Stimulated activated naive CD4-positive, alpha-beta T cell (primary cell): ENCODE data around the gene AHCYL1.
"Not testable (repeated sequence)": the region's sequence is repeated elsewhere in the genome, so short reads cannot be mapped to it uniquely, and the experiment has no call there.

Source experiments
- DNase-seq, 6 experiments: peaks; one replicate each; lab custom pipeline; 2025; lab: John Stamatoyannopoulos, UW

The AHCYL1 gene

DNA sequence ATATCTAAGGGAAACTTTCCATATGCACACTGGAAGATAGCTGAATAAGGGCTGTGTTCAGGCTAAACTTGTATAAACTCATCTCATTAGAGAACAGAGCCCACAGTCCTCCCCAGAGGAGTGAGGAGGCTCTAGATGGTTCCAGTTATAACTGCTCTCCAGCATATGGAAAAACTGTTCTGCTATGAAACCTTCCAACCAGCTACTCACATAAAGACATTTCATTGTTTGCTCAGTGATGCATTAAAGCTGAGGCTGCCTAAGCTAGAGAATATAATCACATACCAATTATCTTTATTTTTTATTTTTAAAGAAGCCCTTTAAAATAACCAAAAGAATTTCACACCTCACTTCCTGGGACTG lies 13.3 kb downstream of the AHCYL1 start:
- DNase-seq: no peak

GRCh38 chr1:110002695-110003094 lies 18.1 kb downstream of the AHCYL1 start:
- DNase-seq: no peak

- peak in 2 of 6 experiments; percentile 1 to 17 for DNase-seq
These were observed 19.3 kb downstream of the AHCYL1 start for GRCh38 chr1:110003747-110004428.

DNA sequence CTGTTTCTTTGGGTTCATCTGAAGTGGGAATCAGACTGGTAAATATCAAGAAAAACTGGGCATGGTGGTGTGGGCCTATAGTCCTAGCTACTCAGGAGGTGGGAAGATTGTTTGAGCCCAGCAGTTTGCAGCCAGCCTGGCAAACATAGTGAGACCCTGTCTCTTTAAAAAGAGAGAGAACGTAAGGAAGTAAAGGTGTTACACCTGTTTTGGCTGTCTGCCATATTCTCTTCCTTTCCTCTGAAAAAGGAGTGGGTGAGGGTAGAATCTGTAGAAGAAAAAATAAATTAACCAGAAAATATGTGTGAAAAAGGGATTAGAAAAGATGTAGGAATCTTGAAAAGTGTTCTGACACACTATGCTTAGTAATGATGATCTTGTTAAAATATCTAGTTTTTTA lies 20.0 kb downstream of the AHCYL1 start:
- peak in 2 of 6 experiments; percentile 25 to 28 for DNase-seq

GRCh38 chr1:110005971-110006370 lies 21.4 kb downstream of the AHCYL1 start:
- no peak for DNase-seq

DNA sequence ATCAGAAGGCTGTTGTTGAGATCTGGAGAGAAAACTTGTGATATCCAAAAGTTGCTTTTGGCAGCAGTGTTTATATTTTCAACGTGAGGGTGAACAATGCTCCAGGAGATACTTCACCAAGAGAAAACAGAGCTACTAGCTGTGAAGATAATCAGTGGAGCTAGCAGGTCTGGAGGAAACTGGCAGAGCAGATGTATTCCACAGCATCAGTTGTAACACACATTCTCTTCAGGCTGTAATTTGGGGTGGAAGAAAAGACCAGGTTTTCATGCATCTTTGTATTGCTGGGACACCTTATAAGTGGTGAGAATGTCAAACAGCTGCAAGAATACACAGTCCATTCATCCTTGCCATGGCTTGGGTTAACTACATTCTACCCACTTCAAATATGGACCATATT lies 22.0 kb downstream of the AHCYL1 start:
- DNase-seq: no peak

DNA sequence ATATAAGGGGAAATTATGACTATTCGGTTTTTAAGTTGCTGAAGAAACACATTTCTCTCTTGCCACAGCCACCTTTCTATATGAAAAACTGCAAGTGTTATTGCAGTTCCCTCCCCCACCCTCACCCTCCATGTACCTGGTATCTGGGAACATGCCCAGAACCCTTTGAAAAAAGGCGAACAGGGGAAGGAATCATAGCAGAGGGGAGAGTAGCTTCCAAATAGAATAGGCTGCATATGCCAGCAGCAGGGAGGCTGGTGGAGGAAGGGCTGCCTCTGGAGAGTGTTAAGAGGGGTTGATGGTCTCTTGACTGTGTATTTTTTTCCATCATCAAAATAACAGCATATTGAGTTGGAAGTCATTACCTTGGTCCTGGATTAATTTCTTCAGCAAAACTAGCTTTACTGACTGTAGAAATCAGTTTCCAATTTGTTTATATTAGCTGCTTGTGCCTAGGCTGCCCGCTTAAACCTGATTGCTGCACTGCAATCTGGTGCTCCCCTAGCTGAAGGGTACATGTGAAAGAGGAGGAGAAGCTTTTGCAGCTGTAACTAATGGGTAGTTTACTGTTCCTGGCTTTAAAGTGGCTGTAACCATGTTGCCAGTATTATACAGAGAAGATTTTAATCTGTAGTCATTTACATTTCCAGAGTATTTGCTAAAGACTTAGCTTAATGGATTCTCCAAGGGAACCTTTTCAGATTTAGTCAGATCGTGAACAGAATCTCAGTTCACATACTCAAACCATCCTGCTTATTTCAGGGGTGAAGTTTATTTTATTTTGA lies 22.7 kb downstream of the AHCYL1 start:
- DNase-seq: no peak

DNA sequence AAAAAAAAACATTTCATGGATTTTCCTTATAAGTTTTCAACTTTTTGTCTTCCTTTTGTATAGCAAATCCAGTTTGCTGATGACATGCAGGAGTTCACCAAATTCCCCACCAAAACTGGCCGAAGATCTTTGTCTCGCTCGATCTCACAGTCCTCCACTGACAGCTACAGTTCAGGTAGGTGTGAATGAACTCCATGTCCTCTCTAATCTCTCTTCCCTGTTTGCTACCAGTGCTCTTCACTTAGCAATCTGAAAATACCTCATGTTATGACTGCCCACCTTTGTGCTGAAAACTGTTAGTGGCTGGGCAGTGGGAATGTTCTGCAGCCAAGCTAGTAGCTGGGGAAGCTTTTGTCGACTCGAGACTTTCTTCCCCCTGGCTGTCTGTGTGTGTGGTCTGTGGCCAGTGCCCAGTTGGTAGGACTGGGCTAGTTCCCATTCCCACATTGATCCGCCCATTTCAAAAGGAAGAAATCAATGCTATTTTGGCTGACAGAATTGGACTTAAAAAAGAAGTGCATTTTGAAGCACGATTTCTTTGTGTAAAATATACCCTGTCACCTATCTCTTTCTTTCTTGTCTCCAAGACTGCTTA lies 24.5 kb downstream of the AHCYL1 start:
- no peak for DNase-seq

GRCh38 chr1:110011527-110012041 lies 27.0 kb downstream of the AHCYL1 start:
- peak in 3 of 6 experiments; percentile 24 to 36 (median 31) for DNase-seq

DNA sequence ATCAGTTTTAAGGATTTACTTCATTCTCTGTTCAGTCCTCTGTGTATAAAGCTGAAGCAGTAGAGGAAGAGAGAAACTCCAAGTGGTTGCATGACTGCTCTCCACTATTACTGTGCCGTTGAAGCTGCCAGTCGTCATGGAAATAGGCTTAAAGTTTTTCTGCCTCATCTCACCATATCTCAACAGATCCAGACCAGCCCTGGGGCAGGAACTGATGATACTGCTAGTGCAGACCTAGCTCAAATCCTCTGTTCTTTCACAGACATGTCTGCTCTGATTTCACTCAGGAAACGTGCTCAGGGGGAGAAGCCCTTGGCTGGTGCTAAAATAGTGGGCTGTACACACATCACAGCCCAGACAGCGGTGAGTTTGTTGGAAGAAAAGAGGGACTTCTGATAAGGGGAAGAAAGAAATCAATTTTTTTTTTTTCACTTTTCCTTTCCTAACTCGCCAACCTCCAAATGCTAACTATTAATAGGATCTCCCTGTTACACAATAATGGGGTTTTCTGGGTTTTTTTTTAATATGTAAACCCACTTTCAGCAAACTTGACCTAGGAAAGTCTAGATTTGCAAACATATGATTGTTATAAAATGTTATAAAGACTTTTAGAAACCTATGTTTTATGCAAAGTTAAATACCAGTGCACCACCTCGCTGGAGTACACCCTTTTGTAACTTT lies 27.7 kb downstream of the AHCYL1 start:
- DNase-seq: no peak

GRCh38 chr1:110017792-110018191 lies 33.2 kb downstream of the AHCYL1 start:
- DNase-seq: no peak

- no peak for DNase-seq
These were observed 33.8 kb downstream of the AHCYL1 start for GRCh38 chr1:110018396-110018795.

DNA sequence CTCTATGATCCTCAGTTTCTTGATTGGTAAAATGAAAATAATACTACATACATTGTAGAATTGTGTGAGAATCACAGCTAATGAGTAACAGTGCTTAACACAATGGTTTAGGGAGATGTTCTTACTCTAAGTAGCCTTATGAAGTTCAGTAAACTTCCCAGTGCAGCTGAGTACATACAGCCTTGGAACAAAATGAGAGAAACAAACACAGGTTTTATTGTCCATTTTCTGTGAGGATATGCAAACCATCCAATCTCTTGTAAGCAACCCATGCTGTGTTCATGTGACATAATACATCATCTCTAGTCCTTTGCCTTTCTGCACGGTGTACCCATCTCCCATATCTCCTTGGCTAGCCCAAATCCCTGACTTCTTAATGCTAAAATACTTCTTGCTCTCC lies 35.2 kb downstream of the AHCYL1 start:
- no peak for DNase-seq

DNA sequence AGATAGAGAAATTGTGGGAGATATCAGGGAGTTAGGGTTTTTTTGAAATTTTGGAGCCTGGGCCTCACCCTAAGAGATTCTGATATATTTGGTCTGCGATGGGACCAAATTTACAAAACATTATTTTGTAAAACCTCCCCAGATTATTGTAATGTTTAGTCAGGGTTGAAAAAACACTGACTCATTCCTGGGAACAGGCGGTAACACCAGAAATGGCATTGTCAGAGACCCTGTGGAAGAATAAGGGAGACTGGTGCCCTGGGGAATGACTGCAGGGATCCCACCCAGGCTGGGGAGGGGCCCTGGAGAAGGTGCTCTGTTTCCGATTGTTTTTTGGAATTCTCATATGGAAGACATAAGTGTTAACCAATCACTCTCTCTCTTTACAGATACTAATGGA lies 36.7 kb downstream of the AHCYL1 start:
- no peak for DNase-seq

- no peak for DNase-seq
These were observed 40.0 kb downstream of the AHCYL1 start for GRCh38 chr1:110024613-110025012.

- DNase-seq: not testable (repeated sequence)
These were observed 46.1 kb downstream of the AHCYL1 start for GRCh38 chr1:110030687-110031086.

GRCh38 chr1:110032327-110032726 lies 47.8 kb downstream of the AHCYL1 start:
- no peak for DNase-seq

- DNase-seq: no peak
These were observed 48.9 kb downstream of the AHCYL1 start for GRCh38 chr1:110033421-110033820.

- DNase-seq: no peak
These were observed 49.5 kb downstream of the AHCYL1 start for GRCh38 chr1:110034040-110034450.

DNA sequence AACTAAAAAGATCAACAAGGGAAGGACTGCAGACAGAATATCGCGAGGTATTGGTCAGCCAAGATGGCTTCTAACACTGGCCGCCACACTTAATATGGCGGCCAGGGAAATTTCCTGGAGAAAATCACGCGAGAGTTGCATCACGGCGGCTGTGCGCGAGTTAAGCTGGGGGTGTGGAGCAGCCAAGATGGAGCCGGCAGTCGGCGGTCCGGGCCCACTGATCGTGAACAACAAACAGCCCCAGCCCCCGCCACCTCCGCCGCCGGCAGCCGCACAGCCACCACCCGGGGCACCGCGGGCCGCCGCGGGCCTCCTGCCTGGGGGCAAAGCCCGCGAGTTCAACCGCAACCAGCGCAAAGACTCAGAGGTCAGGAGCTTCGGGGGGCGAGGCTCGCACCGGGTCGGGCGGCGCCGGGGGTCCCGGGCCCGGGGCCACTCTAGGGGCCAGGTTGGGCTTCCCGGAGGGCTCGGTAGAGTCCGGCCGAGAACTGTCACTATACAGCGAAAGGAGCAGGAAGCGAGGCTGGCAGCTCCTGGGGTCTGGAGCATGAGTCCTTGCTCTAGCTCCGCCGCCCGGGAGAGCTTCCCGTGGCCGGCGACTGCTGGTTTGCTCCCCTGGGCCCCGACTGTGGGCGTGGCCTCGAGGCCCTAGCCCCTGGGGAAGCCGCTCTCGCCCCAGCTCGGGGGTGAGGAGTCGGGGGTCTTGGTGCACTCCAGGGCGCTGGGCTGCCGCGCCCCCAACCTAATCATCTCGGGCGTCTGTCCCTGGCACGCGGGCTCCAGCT lies 50.1 kb downstream of the AHCYL1 start, which contains the start of gene STRIP1:
Gene STRIP1 (plus strand): TSS at position 174 of the 785 bp plus-strand sequence. CDS start 14 bp downstream, at position 188.
- DNase-seq: peak; percentile 84 to 95 (median 92)

GRCh38 chr1:110035236-110035752 lies 50.7 kb downstream of the AHCYL1 start:
- peak in 1 of 6 experiments; percentile 23 for DNase-seq
